H1 (cell line): ENCODE results near the gene WDR90. TPM values are rescaled to one million over a fixed set of nuclear protein-coding genes. Genes with fewer than 3 reads are reported as not detected.
A peak's percentile ranks its signal among the peaks of the same experiment; 100 is the strongest.

ENCODE experiments used
- CTCF ChIP-seq, 3 experiments: IDR thresholded peaks; 1 replicate in 2 of 3; 2 replicates in 1 of 3; pipeline versions ENCODE4 v1.5.1 to v1.6.1; 2011; ENCODE audit warnings: low read length in 3 of 3, mild to moderate bottlenecking in 3 of 3, inconsistent platforms in 2 of 3, low read depth in 1 of 3, moderate library complexity in 1 of 3; ENCODE audit not compliant: insufficient read depth in 1 of 3; ENCODE audit errors: control extremely low read depth in 1 of 3
- NANOG ChIP-seq: IDR thresholded peaks from 2 replicates; pipeline ENCODE4 v1.6.1; 2011; ENCODE audit warnings: low read length, low read depth, mild to moderate bottlenecking, inconsistent platforms; ENCODE audit not compliant: insufficient read depth, poor library complexity, severe bottlenecking
- polyA plus RNA-seq, 7 experiments: library from polyadenylated mRNA; depleted of rRNA in 3 of 7; stranded (reverse) in 5 of 7; unstranded in 2 of 7; fragments of >200 nt in 5 of 7; fragments of 200-250 nt in 2 of 7; gene quantifications; 1 replicate in 5 of 7; 2 replicates in 1 of 7; 4 replicates in 1 of 7; pipeline versions ENCODE4 v1.2.1 to v1.2.3, GENCODE V29; 2011 to 2013; ENCODE audit warnings: missing spikeins in 2 of 7, mixed read lengths in 2 of 7
- total RNA-seq: library from RNA; stranded (reverse); fragmentation: NEBNext Ultra II Directional; extraction: Animal tissue kit (Norgen Biotek cat#: 25700); gene quantifications from 2 replicates; pipeline ENCODE4 v1.2.1, GENCODE V29; 2021

WDR90 gene
- total and polyA plus RNA-seq, 2 of the 8 experiments (the other 6 are each of a cell fraction or from before 2014, with no cell fraction given) = 24.0 to 47.2 TPM

DNA sequence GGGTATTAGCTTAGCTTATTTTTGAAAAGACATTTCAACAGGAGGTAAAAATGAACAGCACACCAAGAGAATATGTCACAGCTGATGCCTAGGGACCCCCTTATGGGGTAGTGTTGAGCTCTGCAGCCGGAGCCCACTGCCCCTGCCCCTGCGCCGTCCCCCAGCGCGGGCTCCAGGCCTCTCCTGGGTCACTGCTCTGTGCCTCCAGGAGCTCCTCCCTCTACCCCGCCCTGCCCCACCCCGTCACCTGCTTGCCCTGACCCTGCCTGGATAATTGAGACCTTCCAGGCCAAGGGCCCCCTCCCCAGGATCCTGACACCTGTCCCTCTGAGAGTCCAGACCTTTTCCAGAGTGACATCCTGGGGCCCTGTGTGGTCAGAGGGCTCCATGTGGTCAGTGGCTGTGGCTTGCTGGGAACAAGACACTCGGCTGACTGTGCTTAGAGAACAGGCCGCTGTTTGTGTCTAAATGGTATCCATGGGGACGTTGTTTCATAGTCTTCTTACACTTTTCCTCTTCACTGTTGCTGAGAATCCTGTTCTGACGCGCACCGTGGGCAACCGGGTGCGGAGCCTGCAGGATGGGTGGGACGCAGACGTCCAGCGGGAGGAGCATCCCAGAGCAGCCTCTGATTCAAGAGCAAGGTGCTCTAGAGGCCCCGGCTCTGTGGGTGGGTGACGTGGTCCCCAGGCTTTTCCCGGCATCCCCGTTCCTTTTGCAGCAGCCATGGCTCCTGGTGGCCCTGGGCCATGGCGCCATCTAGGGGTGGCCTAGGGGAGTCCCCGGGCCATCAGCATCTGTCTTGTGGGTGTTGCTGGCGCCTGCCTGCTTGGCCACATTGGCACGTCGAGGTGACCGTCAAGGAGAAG, 38.4 kb upstream of the WDR90 start (continued):
- TF ChIP-seq NANOG (peak; percentile 11), CTCF (IDR thresholded peaks at IDR 0.05; ENCODE audit: control extremely low read depth in 1 of 3, insufficient read depth in 1 of 3, low read depth in 1 of 3, low read length in 3 of 3) (peak; percentile 91 to 97 (median 92))
